ENCODE data around the gene HUNK.

Gene HUNK

DNA sequence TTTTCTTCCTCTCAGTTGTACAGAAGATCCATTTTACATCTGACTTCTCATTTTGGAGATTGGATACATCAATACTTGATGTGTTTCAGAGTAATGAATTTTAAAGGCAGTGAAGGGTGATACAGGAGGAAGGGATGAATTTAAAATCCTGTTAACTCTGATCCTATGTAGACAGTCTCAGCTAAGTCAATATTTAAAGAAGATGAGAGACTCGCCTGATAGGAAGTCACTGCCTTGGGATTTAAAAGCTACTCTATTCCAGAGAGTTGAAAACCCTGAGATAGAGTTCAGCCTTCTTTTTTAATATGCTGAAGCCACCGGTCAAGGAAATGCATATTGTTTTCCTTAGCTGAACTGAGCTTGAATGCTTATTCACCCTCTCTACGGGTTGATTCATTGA lies 42.7 kb downstream of the HUNK start:
- no peaks in the 10 kb centered on the region for H3K27me3 ChIP-seq (replicated peaks; ENCODE audit: insufficient read depth, low read length)
- no peak overlapping the region for H3K27ac ChIP-seq (ENCODE audit: low read length)
- no peak overlapping the region for H3K4me2 ChIP-seq (ENCODE audit: low read depth, low read length)
- no peaks in the 10 kb centered on the region for H3K9me3 ChIP-seq (replicated peaks; ENCODE audit: insufficient read depth, low read length)
- H3K79me2 ChIP-seq (ENCODE audit: low read length): no peaks in the 10 kb centered on the region
- no peaks in the 10 kb centered on the region for H3K4me1 ChIP-seq (ENCODE audit: low read length)
- no peaks in the 10 kb centered on the region for H3F3A ChIP-seq (ENCODE audit: insufficient read depth, low read length)
- no peak overlapping the region for H3K9ac ChIP-seq (ENCODE audit: low read length)
- no peaks in the 10 kb centered on the region for H4K20me1 ChIP-seq (ENCODE audit: insufficient read depth, low read length)
- H3K4me3 ChIP-seq (ENCODE audit: low read length): no peak overlapping the region
- H3K9me2 ChIP-seq (replicated peaks; ENCODE audit: insufficient read depth, low read length): no peaks in the 10 kb centered on the region
- no peak for DNase-seq
- no peaks in the 10 kb centered on the region for H3K36me3 ChIP-seq (replicated peaks; ENCODE audit: insufficient read depth, low read length)
- no peak overlapping the region for H2AFZ ChIP-seq (ENCODE audit: low read length)
- TF ChIP-seq, protein P1, sequence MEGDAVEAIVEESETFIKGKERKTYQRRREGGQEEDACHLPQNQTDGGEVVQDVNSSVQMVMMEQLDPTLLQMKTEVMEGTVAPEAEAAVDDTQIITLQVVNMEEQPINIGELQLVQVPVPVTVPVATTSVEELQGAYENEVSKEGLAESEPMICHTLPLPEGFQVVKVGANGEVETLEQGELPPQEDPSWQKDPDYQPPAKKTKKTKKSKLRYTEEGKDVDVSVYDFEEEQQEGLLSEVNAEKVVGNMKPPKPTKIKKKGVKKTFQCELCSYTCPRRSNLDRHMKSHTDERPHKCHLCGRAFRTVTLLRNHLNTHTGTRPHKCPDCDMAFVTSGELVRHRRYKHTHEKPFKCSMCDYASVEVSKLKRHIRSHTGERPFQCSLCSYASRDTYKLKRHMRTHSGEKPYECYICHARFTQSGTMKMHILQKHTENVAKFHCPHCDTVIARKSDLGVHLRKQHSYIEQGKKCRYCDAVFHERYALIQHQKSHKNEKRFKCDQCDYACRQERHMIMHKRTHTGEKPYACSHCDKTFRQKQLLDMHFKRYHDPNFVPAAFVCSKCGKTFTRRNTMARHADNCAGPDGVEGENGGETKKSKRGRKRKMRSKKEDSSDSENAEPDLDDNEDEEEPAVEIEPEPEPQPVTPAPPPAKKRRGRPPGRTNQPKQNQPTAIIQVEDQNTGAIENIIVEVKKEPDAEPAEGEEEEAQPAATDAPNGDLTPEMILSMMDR (IDR thresholded peaks at IDR 0.05; ENCODE audit: low read length): no peak
- TF ChIP-seq EZH2phosphoT487 (IDR thresholded peaks at IDR 0.05; ENCODE audit: low read length) (no peak), EZH2 (optimal IDR thresholded peaks at IDR 0.05; ENCODE audit: low read depth, low read length) (no peak)

DNA sequence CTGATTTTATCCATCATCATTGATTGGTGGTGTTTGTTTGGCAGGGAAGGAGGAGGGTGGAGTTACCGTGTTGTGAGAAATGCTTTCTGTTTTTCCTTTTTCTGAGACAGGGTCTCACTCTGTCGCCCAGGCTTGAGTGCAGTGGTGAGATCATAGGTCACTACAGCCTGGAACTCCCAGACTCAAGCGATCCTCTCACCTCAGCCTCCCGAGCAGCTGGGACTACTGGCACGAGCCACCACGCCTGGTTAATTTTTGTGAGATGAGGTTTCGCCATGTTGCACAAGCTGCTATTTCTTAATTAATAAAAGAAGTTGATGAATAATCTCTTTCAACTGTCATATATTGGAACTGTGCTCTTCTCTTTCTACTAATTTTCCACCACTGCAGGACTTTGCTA lies 44.3 kb downstream of the HUNK start:
- H3K79me2 ChIP-seq (ENCODE audit: low read length): no peaks in the 10 kb centered on the region
- TF ChIP-seq EZH2phosphoT487 (IDR thresholded peaks at IDR 0.05; ENCODE audit: low read length) (no peak), EZH2 (optimal IDR thresholded peaks at IDR 0.05; ENCODE audit: low read depth, low read length) (no peak)
- TF ChIP-seq, protein P1 (IDR thresholded peaks at IDR 0.05; ENCODE audit: low read length): no peak
- DNase-seq: no peak
- no peak overlapping the region for H3K4me3 ChIP-seq (ENCODE audit: low read length)
- no peak overlapping the region for H2AFZ ChIP-seq (ENCODE audit: low read length)
- no peaks in the 10 kb centered on the region for H3K9me3 ChIP-seq (replicated peaks; ENCODE audit: insufficient read depth, low read length)
- H3K27me3 ChIP-seq (replicated peaks; ENCODE audit: insufficient read depth, low read length): no peaks in the 10 kb centered on the region
- H3K36me3 ChIP-seq (replicated peaks; ENCODE audit: insufficient read depth, low read length): no peaks in the 10 kb centered on the region
- no peaks in the 10 kb centered on the region for H4K20me1 ChIP-seq (ENCODE audit: insufficient read depth, low read length)
- no peaks in the 10 kb centered on the region for H3K9me2 ChIP-seq (replicated peaks; ENCODE audit: insufficient read depth, low read length)
- H3K4me2 ChIP-seq (ENCODE audit: low read depth, low read length): no peak overlapping the region
- no peak overlapping the region for H3K9ac ChIP-seq (ENCODE audit: low read length)
- H3F3A ChIP-seq (ENCODE audit: insufficient read depth, low read length): no peaks in the 10 kb centered on the region
- H3K27ac ChIP-seq (ENCODE audit: low read length): no peak overlapping the region
- H3K4me1 ChIP-seq (ENCODE audit: low read length): no peaks in the 10 kb centered on the region

GRCh38 chr21:31918250-31918775 lies 45.5 kb downstream of the HUNK start:
- Histone ChIP-seq H2AFZ (ENCODE audit: low read length) (no peak overlapping the region), H3K9me3 (replicated peaks; ENCODE audit: insufficient read depth, low read length) (no peaks in the 10 kb centered on the region), H3K4me1 (ENCODE audit: low read length) (no peaks in the 10 kb centered on the region), H3K36me3 (replicated peaks; ENCODE audit: insufficient read depth, low read length) (no peaks in the 10 kb centered on the region), H3K4me3 (ENCODE audit: low read length) (no peak overlapping the region), H3K27me3 (replicated peaks; ENCODE audit: insufficient read depth, low read length) (no peaks in the 10 kb centered on the region), H3F3A (ENCODE audit: insufficient read depth, low read length) (no peaks in the 10 kb centered on the region), H3K79me2 (ENCODE audit: low read length) (no peaks in the 10 kb centered on the region), H3K4me2 (ENCODE audit: low read depth, low read length) (no peak overlapping the region), H3K9me2 (replicated peaks; ENCODE audit: insufficient read depth, low read length) (no peaks in the 10 kb centered on the region), H3K9ac (ENCODE audit: low read length) (no peak overlapping the region), H3K27ac (ENCODE audit: low read length) (no peak overlapping the region), H4K20me1 (ENCODE audit: insufficient read depth, low read length) (no peaks in the 10 kb centered on the region)
- DNase-seq: no peak
- TF ChIP-seq EZH2 (optimal IDR thresholded peaks at IDR 0.05; ENCODE audit: low read depth, low read length) (no peak), EZH2phosphoT487 (IDR thresholded peaks at IDR 0.05; ENCODE audit: low read length) (no peak)
- TF ChIP-seq, protein P1 (IDR thresholded peaks at IDR 0.05; ENCODE audit: low read length): no peak

Measured in MM.1S (cell line).